Neural cell (in vitro differentiated cells): ENCODE results near the gene GRID1.

Experiments used
- EP300 ChIP-seq: fragments of 450-650 bp; conservative IDR thresholded peaks from 2 replicates; pipeline ENCODE4 v1.6.1; 2014; ENCODE audit warnings: antibody characterized with exemption, mild to moderate bottlenecking, moderate library complexity; ENCODE audit not compliant: poor library complexity, severe bottlenecking
- EZH2 ChIP-seq: fragments of 200-600, 300-800 bp; shearing (Covaris generic), sonication (generic); IDR thresholded peaks from 2 replicates; pipeline ENCODE4 v1.6.1; 2014; ENCODE audit warnings: antibody characterized with exemption, low read length, borderline replicate concordance, mild to moderate bottlenecking; ENCODE audit not compliant: insufficient read depth, poor library complexity, severe bottlenecking
- MXI1 ChIP-seq: fragments of 450-650 bp; conservative IDR thresholded peaks from 2 replicates; pipeline ENCODE4 v1.6.1; 2014; ENCODE audit warnings: antibody characterized with exemption, mild to moderate bottlenecking; ENCODE audit not compliant: poor library complexity, severe bottlenecking
- POLR2AphosphoS5 ChIP-seq: IDR thresholded peaks from 2 replicates; pipeline ENCODE4 v1.6.1; 2012
- RAD21 ChIP-seq: fragments of 450-650 bp; conservative IDR thresholded peaks from 2 replicates; pipeline ENCODE4 v1.6.1; 2014; ENCODE audit warnings: antibody characterized with exemption, mild to moderate bottlenecking, moderate library complexity
- SMC3 ChIP-seq: fragments of 450-650 bp; conservative IDR thresholded peaks from 2 replicates; pipeline ENCODE4 v1.6.1; 2014; ENCODE audit warnings: antibody characterized with exemption, mild to moderate bottlenecking, moderate library complexity; ENCODE audit not compliant: poor library complexity
- TF ChIP-seq, protein P1 (sequence below): fragments of 450-650 bp; IDR thresholded peaks from 2 replicates; pipeline ENCODE4 v1.5.1; 2014; ENCODE audit warnings: antibody characterized with exemption, mild to moderate bottlenecking, moderate library complexity; ENCODE audit not compliant: poor library complexity, severe bottlenecking
- TF ChIP-seq, protein P2 (sequence below): IDR thresholded peaks from 2 replicates; pipeline ENCODE4 v1.6.1; 2012; ENCODE audit warnings: borderline replicate concordance

DNA sequence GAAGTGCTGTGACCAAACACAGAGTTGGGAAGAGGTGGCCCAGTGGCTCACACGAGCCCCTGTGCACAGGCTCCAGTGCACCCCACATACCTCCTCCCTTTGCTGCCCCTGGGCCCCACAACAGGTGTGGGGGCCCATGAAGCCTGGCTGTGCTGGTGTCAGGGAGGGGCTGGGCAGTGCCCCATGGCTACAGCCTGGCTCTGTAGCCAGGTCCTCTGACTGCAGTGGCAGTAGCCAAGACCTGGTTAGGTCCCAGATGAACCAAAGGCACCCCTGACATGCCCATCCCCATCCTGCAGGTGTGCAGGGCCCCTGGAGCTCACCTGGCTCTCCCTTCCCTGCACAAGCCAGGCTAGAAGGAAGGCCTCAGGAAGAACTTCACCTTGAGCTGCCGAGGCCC is 176.3 kb downstream of the GRID1 start:
- TF ChIP-seq POLR2AphosphoS5 (no peak), MXI1 (no peak), EZH2 (no peak), RAD21 (no peak), EP300 (no peak), SMC3 (no peak)
- TF ChIP-seq, protein P1, sequence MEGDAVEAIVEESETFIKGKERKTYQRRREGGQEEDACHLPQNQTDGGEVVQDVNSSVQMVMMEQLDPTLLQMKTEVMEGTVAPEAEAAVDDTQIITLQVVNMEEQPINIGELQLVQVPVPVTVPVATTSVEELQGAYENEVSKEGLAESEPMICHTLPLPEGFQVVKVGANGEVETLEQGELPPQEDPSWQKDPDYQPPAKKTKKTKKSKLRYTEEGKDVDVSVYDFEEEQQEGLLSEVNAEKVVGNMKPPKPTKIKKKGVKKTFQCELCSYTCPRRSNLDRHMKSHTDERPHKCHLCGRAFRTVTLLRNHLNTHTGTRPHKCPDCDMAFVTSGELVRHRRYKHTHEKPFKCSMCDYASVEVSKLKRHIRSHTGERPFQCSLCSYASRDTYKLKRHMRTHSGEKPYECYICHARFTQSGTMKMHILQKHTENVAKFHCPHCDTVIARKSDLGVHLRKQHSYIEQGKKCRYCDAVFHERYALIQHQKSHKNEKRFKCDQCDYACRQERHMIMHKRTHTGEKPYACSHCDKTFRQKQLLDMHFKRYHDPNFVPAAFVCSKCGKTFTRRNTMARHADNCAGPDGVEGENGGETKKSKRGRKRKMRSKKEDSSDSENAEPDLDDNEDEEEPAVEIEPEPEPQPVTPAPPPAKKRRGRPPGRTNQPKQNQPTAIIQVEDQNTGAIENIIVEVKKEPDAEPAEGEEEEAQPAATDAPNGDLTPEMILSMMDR, result no peak
- TF ChIP-seq, protein P2, sequence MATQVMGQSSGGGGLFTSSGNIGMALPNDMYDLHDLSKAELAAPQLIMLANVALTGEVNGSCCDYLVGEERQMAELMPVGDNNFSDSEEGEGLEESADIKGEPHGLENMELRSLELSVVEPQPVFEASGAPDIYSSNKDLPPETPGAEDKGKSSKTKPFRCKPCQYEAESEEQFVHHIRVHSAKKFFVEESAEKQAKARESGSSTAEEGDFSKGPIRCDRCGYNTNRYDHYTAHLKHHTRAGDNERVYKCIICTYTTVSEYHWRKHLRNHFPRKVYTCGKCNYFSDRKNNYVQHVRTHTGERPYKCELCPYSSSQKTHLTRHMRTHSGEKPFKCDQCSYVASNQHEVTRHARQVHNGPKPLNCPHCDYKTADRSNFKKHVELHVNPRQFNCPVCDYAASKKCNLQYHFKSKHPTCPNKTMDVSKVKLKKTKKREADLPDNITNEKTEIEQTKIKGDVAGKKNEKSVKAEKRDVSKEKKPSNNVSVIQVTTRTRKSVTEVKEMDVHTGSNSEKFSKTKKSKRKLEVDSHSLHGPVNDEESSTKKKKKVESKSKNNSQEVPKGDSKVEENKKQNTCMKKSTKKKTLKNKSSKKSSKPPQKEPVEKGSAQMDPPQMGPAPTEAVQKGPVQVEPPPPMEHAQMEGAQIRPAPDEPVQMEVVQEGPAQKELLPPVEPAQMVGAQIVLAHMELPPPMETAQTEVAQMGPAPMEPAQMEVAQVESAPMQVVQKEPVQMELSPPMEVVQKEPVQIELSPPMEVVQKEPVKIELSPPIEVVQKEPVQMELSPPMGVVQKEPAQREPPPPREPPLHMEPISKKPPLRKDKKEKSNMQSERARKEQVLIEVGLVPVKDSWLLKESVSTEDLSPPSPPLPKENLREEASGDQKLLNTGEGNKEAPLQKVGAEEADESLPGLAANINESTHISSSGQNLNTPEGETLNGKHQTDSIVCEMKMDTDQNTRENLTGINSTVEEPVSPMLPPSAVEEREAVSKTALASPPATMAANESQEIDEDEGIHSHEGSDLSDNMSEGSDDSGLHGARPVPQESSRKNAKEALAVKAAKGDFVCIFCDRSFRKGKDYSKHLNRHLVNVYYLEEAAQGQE, result no peak
